Body of pancreas (tissue), 4 donors: ENCODE data around the gene CC2D2B. TPM values are rescaled to one million over a fixed set of nuclear protein-coding genes. Genes with fewer than 3 reads are reported as not detected.
"Not testable (repeated sequence)": the region's sequence is repeated elsewhere in the genome, so short reads cannot be mapped to it uniquely, and the experiment has no call there.

Experiments used
- ATAC-seq: fragments of 150-250 bp; one replicate; pipeline ENCODE4 v1.9.1; 2016
- DNase-seq, 4 donors: peaks; one replicate each; pipeline ENCODE4 v3.0.0-alpha.2; 2019
- H3K27ac ChIP-seq, 4 donors: fragments of 200-600 bp; sonication (generic); 1 replicate in 3 of 4; 2 replicates in 1 of 4; pipeline versions ENCODE4 v1.5.1 to v1.6.1; 2016 to 2019; ENCODE audit warnings: mild to moderate bottlenecking in 1 of 4, mixed read lengths in 1 of 4, moderate library complexity in 1 of 4
- H3K27me3 ChIP-seq, 2 donors: fragments of 200-600 bp; sonication (generic); one replicate each; pipeline ENCODE4 v1.6.0; 2016; ENCODE audit warnings: mild to moderate bottlenecking in 1 of 2
- H3K36me3 ChIP-seq, 2 donors: fragments of 200-600 bp; sonication (generic); replicated peaks in 1 of 2; 2 replicates each; pipeline ENCODE4 v1.5.1; 2016; ENCODE audit warnings: low read depth in 2 of 2; ENCODE audit not compliant: insufficient read depth in 1 of 2
- H3K4me1 ChIP-seq: fragments of 200-600 bp; sonication (generic); one replicate; pipeline ENCODE4 v1.6.0; 2016
- H3K4me3 ChIP-seq, 2 donors: fragments of 200-600 bp; sonication (generic); 1 replicate in 1 of 2; 2 replicates in 1 of 2; pipeline ENCODE4 v1.5.1; 2016 to 2019
- H3K9me3 ChIP-seq, 3 donors: fragments of 200-600 bp; sonication (generic); 1 replicate in 2 of 3; 2 replicates in 1 of 3; pipeline ENCODE4 v1.5.1; 2016
- POLR2A ChIP-seq, 3 donors: fragments of 450-650 bp; IDR thresholded peaks; one replicate each; pipeline ENCODE4 v1.6.1; 2016; ENCODE audit warnings: antibody characterized with exemption in 3 of 3, mild to moderate bottlenecking in 2 of 3
- WGBS, 2 donors: methylation state at CpG; one replicate each; pipeline ENCODE4 v1.1.5; 2017; 5-methylcytosine and 5-hydroxymethylcytosine counted together
- intact Hi-C: fragments of 100-400 bp; cut with DNase I; formaldehyde crosslinking; loops from one replicate; pipeline ENCODE4 v1.15.1; 2023
- total RNA-seq, 2 donors: library from RNA; depleted of rRNA; stranded (reverse); fragments of >200 nt; gene quantifications; one replicate each; pipeline ENCODE4 v1.1.0, GENCODE V29; 2016
- TF ChIP-seq, protein P1 (sequence below), 7 experiments: fragments of 450-650 bp in 4 of 7; fragments of 200-600 bp in 3 of 7; sonication (generic) in 3 of 7; IDR thresholded peaks; one replicate each; pipeline ENCODE4 v1.5.1; 2016 to 2019; ENCODE audit warnings: antibody characterized with exemption in 7 of 7

CC2D2B gene
- total RNA-seq, 2 donors from 2014 or later = 0.99 to 3.4 TPM

DNA sequence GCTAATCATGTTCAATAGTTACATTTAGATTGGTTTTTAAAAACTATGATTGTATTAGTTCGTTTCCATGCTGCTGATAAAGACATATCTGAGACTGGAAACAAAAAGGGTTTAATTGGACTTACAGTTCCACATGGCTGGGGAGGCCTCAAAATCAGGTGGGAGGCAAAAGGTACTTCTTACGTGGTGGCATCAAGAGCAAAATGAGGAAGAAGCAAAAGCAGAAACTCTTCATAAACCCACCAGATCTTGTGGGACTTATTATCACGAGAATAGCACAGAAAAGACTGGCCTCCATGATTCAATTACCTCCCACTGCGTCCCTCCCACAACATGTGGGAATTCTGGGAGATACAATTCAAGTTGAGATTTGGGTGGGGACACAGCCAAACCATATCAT lies 34.1 kb upstream of the CC2D2B start:
- Histone ChIP-seq H3K9me3 (no peaks in the 10 kb centered on the region), H3K4me3 (no peak overlapping the region), H3K27ac (no peak overlapping the region), H3K27me3 (no peaks in the 10 kb centered on the region), H3K4me1 (no peaks in the 10 kb centered on the region), H3K36me3 (no peaks in the 10 kb centered on the region)
- no peak for DNase-seq
- intact Hi-C loops = no loop called here
- 83 to 94% methylated on average over 4 of the region's 4 CpGs for WGBS, 2 donors
- no peak for ATAC-seq
- TF ChIP-seq POLR2A (IDR thresholded peaks at IDR 0.05) = no peak
- TF ChIP-seq, protein P1, sequence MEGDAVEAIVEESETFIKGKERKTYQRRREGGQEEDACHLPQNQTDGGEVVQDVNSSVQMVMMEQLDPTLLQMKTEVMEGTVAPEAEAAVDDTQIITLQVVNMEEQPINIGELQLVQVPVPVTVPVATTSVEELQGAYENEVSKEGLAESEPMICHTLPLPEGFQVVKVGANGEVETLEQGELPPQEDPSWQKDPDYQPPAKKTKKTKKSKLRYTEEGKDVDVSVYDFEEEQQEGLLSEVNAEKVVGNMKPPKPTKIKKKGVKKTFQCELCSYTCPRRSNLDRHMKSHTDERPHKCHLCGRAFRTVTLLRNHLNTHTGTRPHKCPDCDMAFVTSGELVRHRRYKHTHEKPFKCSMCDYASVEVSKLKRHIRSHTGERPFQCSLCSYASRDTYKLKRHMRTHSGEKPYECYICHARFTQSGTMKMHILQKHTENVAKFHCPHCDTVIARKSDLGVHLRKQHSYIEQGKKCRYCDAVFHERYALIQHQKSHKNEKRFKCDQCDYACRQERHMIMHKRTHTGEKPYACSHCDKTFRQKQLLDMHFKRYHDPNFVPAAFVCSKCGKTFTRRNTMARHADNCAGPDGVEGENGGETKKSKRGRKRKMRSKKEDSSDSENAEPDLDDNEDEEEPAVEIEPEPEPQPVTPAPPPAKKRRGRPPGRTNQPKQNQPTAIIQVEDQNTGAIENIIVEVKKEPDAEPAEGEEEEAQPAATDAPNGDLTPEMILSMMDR (IDR thresholded peaks at IDR 0.05) = no peak

DNA sequence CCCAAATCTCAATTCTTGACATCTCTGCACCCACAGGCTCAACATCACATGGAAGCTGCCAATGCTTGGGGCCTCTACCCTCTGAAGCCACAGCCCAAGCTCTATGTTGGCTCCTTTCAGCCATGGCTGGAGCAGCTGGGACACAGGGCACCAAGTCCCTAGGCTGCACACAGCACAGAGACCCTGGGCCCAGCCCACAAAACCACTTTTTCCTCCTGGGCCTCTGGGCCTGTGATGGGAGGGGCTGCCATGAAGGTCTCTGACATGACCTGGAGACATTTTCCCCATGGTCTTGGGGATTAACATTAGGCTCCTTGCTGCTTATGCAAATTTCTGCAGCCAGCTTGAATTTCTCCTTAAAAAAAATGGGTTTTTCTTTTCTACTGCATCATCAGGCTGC lies 33.0 kb upstream of the CC2D2B start:
- intact Hi-C loops, H3K36me3 ChIP-seq, H3K4me3 ChIP-seq: not testable (repeated sequence)

DNA sequence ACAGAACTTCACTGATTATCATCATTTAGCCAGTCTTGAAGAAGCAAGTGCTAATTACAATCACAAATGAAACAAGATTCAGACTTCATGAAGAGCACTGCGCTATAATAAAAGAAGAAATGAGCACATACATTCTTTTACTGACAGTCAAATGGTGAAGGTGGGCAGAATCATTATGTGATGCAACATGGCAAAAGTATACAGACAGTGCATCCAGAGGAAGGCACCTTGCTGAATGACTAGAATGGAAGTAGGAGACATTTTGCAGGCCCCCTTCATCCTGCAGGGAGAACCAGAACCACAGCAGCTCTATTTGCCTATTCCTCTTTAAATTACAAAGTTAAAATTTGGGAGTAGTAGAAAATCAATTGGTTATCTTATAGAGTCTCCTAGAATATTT lies 31.0 kb upstream of the CC2D2B start:
- no peaks in the 10 kb centered on the region for H3K9me3 ChIP-seq
- no peaks in the 10 kb centered on the region for H3K36me3 ChIP-seq
- no peak overlapping the region for H3K4me3 ChIP-seq
- intact Hi-C loops = no loop called here
- 93 to 97% methylated on average over 1 of the region's 1 CpG for WGBS, 2 donors
- ATAC-seq = no peak
- H3K27ac ChIP-seq = no peak overlapping the region
- TF ChIP-seq POLR2A (IDR thresholded peaks at IDR 0.05) = no peak
- TF ChIP-seq, protein P1 (IDR thresholded peaks at IDR 0.05) = no peak
- no peaks in the 10 kb centered on the region for H3K4me1 ChIP-seq
- DNase-seq = no peak
- H3K27me3 ChIP-seq = no peaks in the 10 kb centered on the region

More for the DNA sequence above, 33.0 kb upstream of the CC2D2B start:
- H3K27me3 ChIP-seq, H3K4me1 ChIP-seq, ATAC-seq, H3K27ac ChIP-seq, H3K9me3 ChIP-seq, DNase-seq: not testable (repeated sequence)

DNA sequence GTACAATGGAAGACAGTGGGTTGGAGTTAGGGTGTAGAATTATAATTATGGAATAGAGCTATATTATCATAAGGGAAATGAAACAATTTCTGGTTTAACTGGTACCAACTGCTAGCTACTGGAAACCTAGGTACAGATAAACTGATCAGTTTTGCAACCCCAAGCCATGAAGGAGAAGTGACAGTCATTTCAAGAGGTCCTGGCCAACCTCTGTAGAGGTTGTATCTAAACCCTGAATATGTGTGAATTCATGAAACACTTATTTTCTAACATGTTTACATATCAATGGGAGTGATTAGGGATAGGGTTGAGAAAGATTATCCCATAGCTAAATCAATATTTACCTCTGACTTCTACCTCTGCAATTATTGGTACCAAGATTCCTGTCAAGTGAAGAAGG lies 29.9 kb upstream of the CC2D2B start:
- Histone ChIP-seq H3K4me3 (no peak overlapping the region), H3K9me3 (no peaks in the 10 kb centered on the region), H3K27me3 (no peaks in the 10 kb centered on the region), H3K27ac (no peak overlapping the region), H3K4me1 (no peaks in the 10 kb centered on the region), H3K36me3 (no peaks in the 10 kb centered on the region)
- no peak for ATAC-seq
- DNase-seq = no peak
- TF ChIP-seq, protein P1 (IDR thresholded peaks at IDR 0.05) = no peak
- no peak for TF ChIP-seq POLR2A (IDR thresholded peaks at IDR 0.05)
- intact Hi-C loops = no loop called here

DNA sequence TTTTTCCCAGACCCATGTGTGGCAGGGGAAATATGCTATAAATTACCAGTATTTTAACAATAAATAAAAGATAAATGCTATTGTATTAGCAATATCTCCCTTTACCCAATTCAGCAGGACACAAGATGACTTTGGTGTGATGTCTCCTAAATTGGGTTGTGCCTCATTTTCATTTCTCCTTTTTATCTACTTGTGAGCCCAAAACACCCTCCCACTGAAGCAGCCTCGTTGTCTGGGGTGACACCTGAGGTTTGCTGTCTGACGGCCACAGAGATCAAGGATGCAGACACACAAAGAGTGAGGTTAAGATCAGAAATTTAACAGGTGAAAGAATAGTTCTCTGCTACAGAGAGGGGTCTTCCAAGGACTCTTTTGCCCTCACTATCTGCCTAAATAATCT lies 27.1 kb upstream of the CC2D2B start:
- intact Hi-C loops = no loop called here
- no peaks in the 10 kb centered on the region for H3K27me3 ChIP-seq
- H3K4me1 ChIP-seq = no peaks in the 10 kb centered on the region
- DNase-seq = no peak
- 70 to 86% methylated on average over 2 of the region's 2 CpGs for WGBS, 2 donors
- no peak overlapping the region for H3K27ac ChIP-seq
- H3K9me3 ChIP-seq = no peaks in the 10 kb centered on the region
- no peak for ATAC-seq
- no peak overlapping the region for H3K4me3 ChIP-seq
- no peaks in the 10 kb centered on the region for H3K36me3 ChIP-seq
- TF ChIP-seq POLR2A (IDR thresholded peaks at IDR 0.05) = no peak
- TF ChIP-seq, protein P1 (IDR thresholded peaks at IDR 0.05) = no peak
